NCI-H748 (cell line): Measurements from ENCODE around the gene MTX1.
"Not testable (repeated sequence)": the region's sequence is repeated elsewhere in the genome, so short reads cannot be mapped to it uniquely, and the experiment has no call there.

Source experiments
- DNase-seq: peaks from one replicate; lab custom pipeline; 2025; ENCODE audit not compliant: unreplicated experiment; lab: John Stamatoyannopoulos, UW

MTX1 gene

GRCh38 chr1:155205969-155206593, 2.4 kb upstream of the MTX1 start:
- no peak for DNase-seq

- DNase-seq, result peak; percentile 87
These were observed 1.3 kb upstream of the MTX1 start for GRCh38 chr1:155206891-155207805.

GRCh38 chr1:155207806-155208540, 522 bp upstream of the MTX1 start, which contains the start of gene THBS3:
TSS of gene THBS3 (minus strand) at chr1:155207897. CDS start at chr1:155207876, 21 bp downstream.
- DNase-seq, result peak; percentile 77

- DNase-seq, result no peak
These were observed 822 bp downstream of the MTX1 start for GRCh38 chr1:155209312-155209721.

GRCh38 chr1:155210314-155211104, 2.0 kb downstream of the MTX1 start:
- no peak for DNase-seq

GRCh38 chr1:155211381-155212050, 3.0 kb downstream of the MTX1 start:
- not testable (repeated sequence) for DNase-seq

- not testable (repeated sequence) for DNase-seq
These were observed 3.6 kb downstream of the MTX1 start for GRCh38 chr1:155212051-155212440.

- not testable (repeated sequence) for DNase-seq
These were observed 6.2 kb downstream of the MTX1 start for GRCh38 chr1:155214702-155215101.

GRCh38 chr1:155218854-155219591, 10.5 kb downstream of the MTX1 start:
- peak; percentile 85 for DNase-seq

- DNase-seq, result peak; percentile 50
These were observed 11.1 kb downstream of the MTX1 start for GRCh38 chr1:155219592-155220031.

- not testable (repeated sequence) for DNase-seq
These were observed 11.9 kb downstream of the MTX1 start for GRCh38 chr1:155220211-155220965.

GRCh38 chr1:155223047-155223446, 14.6 kb downstream of the MTX1 start:
- no peak for DNase-seq

GRCh38 chr1:155225404-155225759, 16.9 kb downstream of the MTX1 start:
- DNase-seq, result not testable (repeated sequence)

GRCh38 chr1:155226188-155226909, 17.9 kb downstream of the MTX1 start:
- peak; percentile 94 for DNase-seq

GRCh38 chr1:155226910-155227260, 18.4 kb downstream of the MTX1 start:
- peak; percentile 93 for DNase-seq

- peak; percentile 100 for DNase-seq
These were observed 19.0 kb downstream of the MTX1 start for GRCh38 chr1:155227261-155228095.

- DNase-seq, result no peak
These were observed 19.6 kb downstream of the MTX1 start for GRCh38 chr1:155228096-155228427.
